NCI-H2081 (cell line): Measurements from ENCODE around the gene MED27.
"Not testable (repeated sequence)": the region's sequence is repeated elsewhere in the genome, so short reads cannot be mapped to it uniquely, and the experiment has no call there.

Experiments
- DNase-seq, 2 experiments: peaks; one replicate each; lab custom pipeline; 2025; lab: John Stamatoyannopoulos, UW

Gene MED27

DNA sequence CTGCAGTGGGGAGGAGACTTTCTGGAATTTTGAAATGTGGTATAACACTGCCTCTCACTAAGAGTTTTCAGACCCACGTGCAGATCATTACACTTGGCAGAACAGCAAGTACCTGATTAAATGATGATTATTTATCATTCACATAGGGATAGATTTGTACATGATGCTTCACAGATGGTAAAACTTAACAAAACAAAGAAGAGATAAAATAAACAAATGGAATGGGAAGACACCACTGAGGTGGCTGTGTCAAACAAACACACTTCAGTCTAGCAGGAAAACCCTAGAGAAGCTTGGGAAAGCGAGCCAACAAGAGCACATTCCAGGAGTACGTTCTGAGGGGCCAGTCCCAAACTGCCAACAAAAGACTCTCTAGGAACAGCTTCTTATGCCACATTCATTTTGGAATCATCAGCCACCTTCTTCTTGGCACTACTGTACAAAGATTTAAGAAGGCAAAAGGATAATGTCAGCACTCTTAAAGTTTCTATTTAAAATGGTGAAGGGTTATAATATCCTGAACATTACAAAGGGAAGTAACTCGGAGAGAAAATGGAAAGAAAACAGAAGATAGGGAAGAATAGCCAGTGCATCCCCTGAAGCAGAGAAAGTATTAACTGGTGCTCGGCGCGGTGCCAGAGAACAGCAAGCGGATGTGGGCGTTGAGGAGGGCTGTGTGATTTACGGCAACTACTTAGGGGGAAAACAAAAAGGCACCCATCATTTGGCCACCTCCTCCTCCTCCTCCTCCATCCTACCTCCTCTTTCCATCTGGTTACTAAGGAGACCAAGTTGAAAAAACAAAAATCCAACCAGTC is 1.6 kb downstream of the MED27 start:
- DNase-seq: peak; percentile 78 to 86

DNA sequence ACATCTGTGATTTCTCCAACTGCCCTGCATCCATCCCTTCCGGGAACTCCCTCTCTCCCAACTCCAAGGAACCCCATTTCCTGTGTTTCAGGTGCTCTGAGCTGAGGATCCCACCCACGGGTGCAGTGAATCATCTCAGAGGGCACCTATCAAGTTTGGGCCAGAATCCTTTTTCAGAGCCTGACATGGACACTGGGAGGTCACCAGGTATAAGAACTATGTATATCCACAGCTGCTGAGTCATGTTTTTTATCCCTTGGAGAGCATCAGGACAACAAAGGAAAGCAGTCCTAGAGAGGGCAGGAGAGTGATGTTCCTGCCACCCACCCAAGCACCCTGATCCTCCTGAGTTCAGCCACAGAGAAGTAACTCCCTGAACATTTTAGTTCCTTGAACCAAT is 3.8 kb downstream of the MED27 start:
- DNase-seq: no peak

- no peak for DNase-seq
These were observed 4.9 kb downstream of the MED27 start for GRCh38 chr9:132074736-132075135.

GRCh38 chr9:132071847-132072507 is 7.7 kb downstream of the MED27 start:
- DNase-seq: no peak

DNA sequence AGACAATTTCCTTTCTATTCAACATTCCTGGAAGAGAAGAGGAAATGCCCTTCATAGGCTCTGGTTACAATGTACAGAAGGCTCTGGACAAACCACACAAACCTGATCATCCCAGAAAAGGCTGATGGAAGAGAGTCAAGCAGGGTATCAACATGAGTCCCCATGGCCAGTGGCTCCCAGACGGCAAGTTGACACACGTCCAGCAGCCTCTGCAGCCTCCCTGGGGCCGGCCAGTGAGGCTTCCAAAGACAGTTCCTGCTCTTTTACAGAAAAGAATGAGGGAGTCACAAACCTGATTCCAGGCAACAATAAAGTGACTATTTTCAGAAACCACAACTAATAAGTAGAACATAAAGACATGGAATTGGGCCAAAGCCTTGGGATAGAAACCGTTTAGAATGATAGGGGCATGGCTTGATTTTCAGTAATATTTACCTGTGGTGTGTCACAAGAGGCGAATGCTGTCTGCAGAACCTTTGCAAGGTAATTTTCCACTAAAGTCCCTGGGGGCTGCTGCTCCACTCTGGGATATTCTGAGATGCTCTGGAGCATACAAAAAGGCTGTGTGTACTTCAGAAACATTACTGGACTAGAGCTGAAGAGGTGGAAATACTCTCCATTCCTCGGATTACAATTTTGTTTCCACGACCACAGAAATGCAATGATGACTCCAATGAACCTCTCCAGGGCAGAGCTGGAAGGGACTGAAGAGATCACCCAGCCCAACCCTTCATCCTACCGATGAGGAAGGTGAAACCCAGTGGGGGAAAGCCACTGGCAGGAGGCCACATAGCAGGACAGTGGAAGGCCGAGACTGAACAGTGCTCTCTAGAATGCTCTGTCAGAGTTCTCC is 10.4 kb downstream of the MED27 start:
- no peak for DNase-seq

- DNase-seq: no peak
These were observed 11.1 kb downstream of the MED27 start for GRCh38 chr9:132068605-132069004.

DNA sequence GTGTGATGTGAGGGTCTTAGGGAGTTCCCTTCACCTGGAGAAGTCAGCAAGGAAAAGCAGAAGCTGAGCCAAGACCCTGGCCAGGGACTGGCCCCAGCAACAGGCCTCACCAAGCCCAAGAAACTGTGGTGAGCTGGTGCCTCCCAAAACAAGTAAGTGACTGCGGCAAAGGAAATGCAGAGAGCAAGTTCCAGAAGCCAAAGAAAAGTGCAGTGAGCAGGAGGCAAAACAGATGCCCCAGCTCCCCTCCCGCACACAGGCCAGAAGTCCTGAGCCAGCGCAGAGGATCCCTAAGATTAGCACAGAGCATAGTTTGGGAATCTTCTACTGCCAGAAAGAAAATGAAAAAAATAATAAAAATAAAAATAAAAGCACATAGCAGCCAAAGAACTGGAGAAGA is 13.2 kb downstream of the MED27 start:
- no peak for DNase-seq

DNA sequence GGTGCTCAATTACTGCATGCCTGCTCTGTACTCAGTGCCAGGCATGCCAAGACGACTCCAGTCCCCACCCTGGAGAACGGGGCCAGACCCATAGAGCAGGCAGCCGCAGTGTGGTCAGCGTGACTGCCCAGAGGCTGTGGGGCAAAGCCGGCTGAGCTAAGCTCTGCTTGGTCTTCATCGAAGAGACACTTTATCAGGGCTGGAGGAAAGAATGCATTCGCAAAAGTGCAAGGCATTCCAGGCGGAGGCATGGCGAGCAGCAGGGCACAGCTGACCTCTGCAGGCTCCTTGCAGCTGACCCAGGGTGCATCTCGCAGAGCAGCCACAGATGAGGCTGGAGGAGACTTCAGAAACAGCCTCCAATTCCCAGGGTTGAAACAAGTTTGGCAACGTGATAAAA is 13.6 kb downstream of the MED27 start:
- no peak for DNase-seq

GRCh38 chr9:132063281-132063680 is 16.4 kb downstream of the MED27 start:
- no peak for DNase-seq

GRCh38 chr9:132062806-132063205 is 16.9 kb downstream of the MED27 start:
- DNase-seq: no peak

DNA sequence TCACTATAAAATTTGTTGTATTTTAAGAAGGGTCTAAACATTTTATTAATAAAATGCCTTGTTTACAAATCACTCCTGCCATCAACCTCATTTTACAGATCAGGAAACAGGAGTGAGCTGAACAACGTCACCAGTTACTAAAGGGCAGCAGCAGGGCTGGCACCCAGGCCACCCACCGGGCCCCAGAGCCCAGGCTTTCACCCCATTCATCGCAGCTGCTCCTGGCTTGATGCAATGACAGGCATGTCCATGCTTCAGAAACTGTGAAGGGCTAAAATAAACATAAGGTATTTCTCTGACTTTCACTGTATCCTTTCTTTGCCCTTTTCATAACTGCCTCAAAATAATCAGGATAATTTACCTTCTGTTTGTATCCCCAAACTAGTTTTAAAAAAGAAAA is 18.1 kb downstream of the MED27 start:
- DNase-seq: no peak

- DNase-seq: peak; percentile 38 to 64
These were observed 20.3 kb downstream of the MED27 start for GRCh38 chr9:132059361-132059760.

GRCh38 chr9:132058226-132058625 is 21.4 kb downstream of the MED27 start:
- not testable (repeated sequence) for DNase-seq

GRCh38 chr9:132056717-132057560 is 22.7 kb downstream of the MED27 start:
- DNase-seq: no peak

DNA sequence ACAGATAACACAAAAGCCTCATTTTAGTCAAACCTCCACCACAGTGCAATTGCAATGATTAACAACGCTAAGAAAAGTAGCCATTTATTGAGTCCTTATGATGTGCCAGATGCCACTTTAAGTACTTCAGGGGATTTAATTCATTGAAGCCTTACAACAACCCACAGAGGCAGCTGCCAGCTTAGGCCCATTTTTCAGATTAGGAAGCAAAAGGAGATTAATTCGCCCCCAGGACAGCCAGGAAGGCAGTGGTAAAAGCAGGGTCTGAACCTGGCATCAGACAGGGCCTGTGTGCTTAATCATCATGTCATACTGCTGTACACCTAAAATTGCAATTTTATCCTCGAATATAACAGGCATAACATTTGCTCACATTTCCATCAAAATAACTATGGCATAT is 23.9 kb downstream of the MED27 start:
- DNase-seq: no peak

DNA sequence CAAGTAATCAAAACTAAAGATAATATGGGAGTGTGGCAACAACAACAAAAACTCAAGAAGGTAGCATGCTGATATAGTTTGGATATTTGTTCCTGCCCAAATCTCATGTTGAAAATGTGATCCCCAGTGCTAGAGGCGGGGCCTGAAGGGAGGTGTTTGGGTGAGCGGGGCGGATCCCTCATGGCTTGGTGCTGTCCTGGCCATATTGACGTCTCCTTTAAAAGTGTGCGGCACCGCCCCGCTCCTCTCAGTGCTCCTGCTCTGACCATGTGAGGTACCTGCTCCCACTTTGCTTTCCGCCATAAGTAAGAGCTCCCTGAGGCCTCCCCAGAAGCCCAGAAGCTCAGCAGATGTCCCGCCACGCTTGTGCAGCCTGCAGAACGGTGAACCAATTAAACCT is 25.6 kb downstream of the MED27 start:
- no peak for DNase-seq

- no peak for DNase-seq
These were observed 29.8 kb downstream of the MED27 start for GRCh38 chr9:132049900-132050299.

DNA sequence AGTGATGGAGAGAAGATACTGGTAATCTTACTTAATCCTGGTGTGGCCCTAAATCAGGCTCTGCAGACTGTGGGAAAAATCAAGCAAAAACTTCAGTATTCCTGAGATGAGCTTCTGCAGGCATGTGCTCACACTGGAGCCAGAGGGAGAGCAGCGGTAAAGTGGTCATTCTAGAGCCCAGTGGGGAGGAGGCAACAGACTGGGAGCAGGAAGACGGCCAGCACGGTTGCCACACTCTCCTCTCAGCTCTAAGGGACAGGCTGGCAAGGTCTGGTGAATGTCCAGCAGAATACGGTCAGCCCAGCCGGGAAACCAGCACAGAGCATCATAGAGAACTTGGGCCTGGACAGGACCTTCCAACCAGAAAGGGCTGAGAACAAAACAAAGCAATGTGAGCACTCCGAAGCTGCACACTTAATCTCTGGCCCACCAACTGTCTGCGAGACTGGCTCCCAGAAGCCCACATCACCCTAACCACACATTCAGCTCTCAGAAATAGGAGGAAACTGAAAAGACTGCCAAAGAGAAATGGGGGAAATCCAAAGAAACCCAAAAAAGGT is 30.3 kb downstream of the MED27 start:
- DNase-seq: no peak

GRCh38 chr9:132048201-132048600 is 31.5 kb downstream of the MED27 start:
- no peak for DNase-seq

DNA sequence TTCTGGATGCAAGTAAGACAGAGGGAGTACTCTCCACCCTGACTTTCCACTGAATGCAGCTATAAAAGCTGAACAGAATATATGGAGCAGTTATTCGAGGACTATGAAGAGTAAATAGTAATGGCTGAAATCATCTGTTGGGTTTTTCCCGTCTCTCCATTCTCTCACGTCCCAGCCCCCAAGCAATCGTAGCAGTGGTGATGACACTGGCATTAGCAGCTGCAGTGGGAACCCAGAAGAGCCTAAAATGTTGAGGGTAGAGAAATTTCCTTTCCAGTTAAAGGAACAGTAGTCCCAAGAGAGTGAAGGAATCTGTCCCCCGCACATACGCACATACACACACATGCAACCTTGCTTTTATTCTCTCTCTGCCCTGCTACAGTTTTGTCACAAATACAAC is 33.2 kb downstream of the MED27 start:
- no peak for DNase-seq

DNA sequence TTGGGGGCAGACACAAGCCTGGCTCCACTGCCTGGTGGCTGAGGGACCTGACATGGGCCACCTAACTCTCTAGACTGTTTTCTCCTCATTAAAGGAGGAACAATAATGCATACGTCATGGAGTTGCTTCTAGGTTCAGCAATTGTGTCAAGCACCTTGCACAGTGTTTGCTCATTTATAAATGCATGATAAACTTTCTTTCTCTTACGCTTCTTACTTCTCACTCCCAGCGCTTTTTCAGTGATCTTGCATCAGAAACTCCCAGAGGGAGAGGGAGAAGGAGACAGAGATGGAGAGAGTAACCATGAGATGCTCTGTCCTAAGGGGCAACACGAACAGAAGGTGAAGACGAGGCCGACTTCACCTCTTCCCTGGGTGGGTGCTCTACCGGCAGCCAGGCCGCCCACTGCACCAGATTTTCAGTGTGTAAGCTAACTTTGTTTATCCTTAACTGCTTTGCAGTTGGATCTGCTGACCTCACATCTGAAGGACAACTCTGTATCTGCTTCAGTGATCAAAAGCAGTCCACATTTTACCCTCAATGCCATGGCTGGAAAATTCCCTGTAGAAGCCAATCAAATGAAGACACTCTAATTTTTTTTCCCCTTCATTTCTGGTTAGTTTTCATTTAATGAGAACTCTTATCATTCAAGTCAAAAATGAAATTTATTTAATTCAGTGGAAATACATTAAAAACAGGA is 35.3 kb downstream of the MED27 start:
- no peak for DNase-seq
